A549 treated with AZD2906 at 1 μM for 4 hours (cell line): Measurements from ENCODE around the gene SYNM. TPM values are rescaled to one million over a fixed set of nuclear protein-coding genes. Genes with fewer than 3 reads are reported as not detected.

Source experiments
- total RNA-seq: library from RNA; stranded (reverse); fragments of 200-300 nt; extraction: Qiagen RNA extraction; gene quantifications from 5 replicates; pipeline ENCODE4 v1.2.3, GENCODE V29; 2022

SYNM gene
- 28.0 to 32.4 TPM (median 30.1 TPM) in 5 replicates for total RNA-seq

GRCh38 chr15:99104788-99105513 is at the start of gene SYNM:
TSS of gene SYNM (plus strand) at chr15:99105080. CDS start at chr15:99105200, 120 bp downstream.

Other genes starting within 250 kb of the SYNM start
- gene PGPEP1L, start 97.3 kb upstream of the SYNM start, total RNA-seq: 0.05 to 0.08 TPM (median 0.06 TPM) in 3 of 5 replicates, not detected in the others
- gene TTC23, start 144.5 kb downstream of the SYNM start, total RNA-seq: 7.7 to 10.3 TPM (median 10.1 TPM) in 5 replicates
- gene LRRC28, start 146.4 kb downstream of the SYNM start, total RNA-seq: 12.5 to 15.2 TPM (median 12.7 TPM) in 5 replicates